Lower leg skin (tissue), 3 donors: Measurements from ENCODE around the gene DKC1.
"Not testable (repeated sequence)": the region's sequence is repeated elsewhere in the genome, so short reads cannot be mapped to it uniquely, and the experiment has no call there.

Experiments
- CTCF ChIP-seq, 3 donors: fragments of 450-650 bp; IDR thresholded peaks; one replicate each; pipeline ENCODE4 v1.5.1; 2016; ENCODE audit warnings: antibody characterized with exemption in 3 of 3, mild to moderate bottlenecking in 3 of 3, moderate library complexity in 2 of 3
- POLR2A ChIP-seq, 2 donors: fragments of 450-650 bp; IDR thresholded peaks; one replicate each; pipeline ENCODE4 v1.6.1; 2016 to 2017; ENCODE audit warnings: antibody characterized with exemption in 2 of 2, mild to moderate bottlenecking in 1 of 2, moderate library complexity in 1 of 2

DNA sequence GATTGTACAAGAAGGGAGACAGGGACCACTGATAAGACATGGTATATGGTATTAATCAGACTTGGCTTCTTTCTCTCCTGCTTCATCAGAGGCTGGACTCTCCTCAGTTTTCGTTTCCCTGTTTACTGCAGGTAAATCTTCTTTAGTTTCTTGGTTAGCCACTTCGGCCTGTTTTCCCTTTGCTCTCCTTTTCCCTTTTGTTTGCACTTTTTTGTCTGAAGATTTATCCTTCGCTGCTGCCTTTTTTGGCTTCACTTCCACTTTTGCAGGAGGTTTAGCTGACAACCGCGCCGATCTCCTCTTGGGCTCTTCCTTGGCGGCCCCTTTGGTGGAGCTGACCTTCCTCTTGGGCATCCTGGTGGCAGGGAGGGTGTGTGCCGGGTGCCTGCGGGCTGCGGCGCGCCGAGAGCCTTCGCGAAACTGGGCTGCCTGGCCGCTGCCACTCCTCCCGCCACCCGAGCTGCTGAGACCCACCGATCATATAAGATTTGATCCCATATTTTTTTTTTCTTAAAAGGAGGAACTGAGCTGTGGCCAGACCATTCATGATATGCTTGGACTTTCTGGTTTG is 54.5 kb downstream of the DKC1 start:
- not testable (repeated sequence) for TF ChIP-seq POLR2A, CTCF (IDR thresholded peaks at IDR 0.05)
